A549 (cell line): ENCODE measurements around the gene AFF2. TPM values are rescaled to one million over a fixed set of nuclear protein-coding genes. Genes with fewer than 3 reads are reported as not detected.
A peak's percentile ranks its signal among the peaks of the same experiment; 100 is the strongest.

ENCODE experiments used
- ATAC-seq, 2 experiments: fragments of 200-7000 bp in 1 of 2; fragments of >200 bp in 1 of 2; cut with Nextera tagmentation in 1 of 2; cut with Tn5 transposase in 1 of 2; 3 replicates each; pipeline versions ENCODE4 v1.8.0 to v1.9.1; 2018 to 2020; ENCODE audit warnings: mild to moderate bottlenecking in 1 of 2, moderate library complexity in 1 of 2
- CTCF ChIA-PET: fragments of 300-600 bp; sonication (Branson Sonifier 250); formaldehyde crosslinking; extraction: SDS; loops from one replicate; lab custom pipeline; 2021; ENCODE audit warnings: antibody characterized with exemption, inconsistent platforms; lab: Yijun Ruan, JAX
- POLR2A ChIA-PET: fragments of 350-600 bp; formaldehyde crosslinking; extraction: SDS; loops from one replicate; lab custom pipeline; 2021; ENCODE audit warnings: antibody characterized with exemption, inconsistent platforms; lab: Yijun Ruan, JAX
- DNase-seq, 2 experiments: peaks; one replicate each; pipeline versions ENCODE4 v3.0.0 to v3.0.0-alpha.2; 2011 to 2016; ENCODE audit warnings: low read depth in 1 of 2, low spot score in 1 of 2
- FAIRE-seq: peaks from 2 replicates; lab custom pipeline; 2011; peaks lifted over from hg19 to GRCh38; lab: Jason Lieb, UNC
- H3K27ac ChIP-seq, 2 experiments: fragments of >200 bp; sonication (Bioruptor Twin); formaldehyde crosslinking; 3 replicates each; pipeline ENCODE4 v1.5.1; 2016 to 2017
- H3K4me1 ChIP-seq: fragments of >200 bp; sonication (Bioruptor Twin); formaldehyde crosslinking; 3 replicates; pipeline ENCODE4 v1.6.1; 2016
- H3K4me2 ChIP-seq: fragments of >200 bp; sonication (Bioruptor Twin); formaldehyde crosslinking; 3 replicates; pipeline ENCODE4 v1.6.1; 2016
- H3K4me3 ChIP-seq: fragments of >200 bp; sonication (Bioruptor Twin); formaldehyde crosslinking; 3 replicates; pipeline ENCODE4 v1.5.1; 2016
- H3K9me3 ChIP-seq: fragments of >200 bp; sonication (Bioruptor Twin); formaldehyde crosslinking; 3 replicates; pipeline ENCODE4 v1.6.1; 2016
- CBX8 ChIP-seq: fragments of 200-600 bp; sonication (generic); IDR thresholded peaks from 2 replicates; pipeline ENCODE4 v1.6.1; 2016
- EHF ChIP-seq: fragments of 250-450 bp; sonication (Bioruptor Pico); IDR thresholded peaks from 2 replicates; pipeline ENCODE4 v1.5.0; 2020; ENCODE audit warnings: mild to moderate bottlenecking
- ESRRA ChIP-seq: fragments of 150-350 bp; IDR thresholded peaks from 2 replicates; pipeline ENCODE4 v1.6.1; 2014; ENCODE audit warnings: mild to moderate bottlenecking, low read length, borderline replicate concordance
- FOXS1 ChIP-seq: fragments of 250-450 bp; sonication (Bioruptor Pico); IDR thresholded peaks from 2 replicates; pipeline ENCODE4 v1.5.0; 2020; ENCODE audit warnings: mild to moderate bottlenecking, moderate library complexity
- HDAC2 ChIP-seq: fragments of 200-600 bp; sonication (generic); IDR thresholded peaks from 2 replicates; pipeline ENCODE4 v1.6.1; 2016
- HOXA7 ChIP-seq: fragments of 250-450 bp; sonication (Bioruptor Pico); IDR thresholded peaks from 2 replicates; pipeline ENCODE4 v1.5.0; 2020; ENCODE audit warnings: mild to moderate bottlenecking, moderate library complexity
- JUN ChIP-seq, 2 experiments: fragments of >200 bp; sonication (Bioruptor Twin); formaldehyde crosslinking; IDR thresholded peaks; 2 replicates in 1 of 2; 3 replicates in 1 of 2; pipeline ENCODE4 v1.6.1; 2016 to 2017
- KDM5A ChIP-seq: fragments of 200-600 bp; sonication (generic); IDR thresholded peaks from 2 replicates; pipeline ENCODE4 v1.6.1; 2016; ENCODE audit warnings: antibody characterized with exemption, mild to moderate bottlenecking
- MAFK ChIP-seq: fragments of 450-650 bp; IDR thresholded peaks from 2 replicates; pipeline ENCODE4 v1.6.1; 2014; ENCODE audit not compliant: partially characterized antibody
- NFE2L2 ChIP-seq: fragments of 150-350 bp; conservative IDR thresholded peaks from 2 replicates; pipeline ENCODE4 v1.6.1; 2014; ENCODE audit warnings: low read length
- NPAS2 ChIP-seq: fragments of 250-450 bp; sonication (Bioruptor Pico); IDR thresholded peaks from 2 replicates; pipeline ENCODE4 v1.8.0; 2022; ENCODE audit warnings: mild to moderate bottlenecking, moderate library complexity, borderline replicate concordance
- TFCP2L1 ChIP-seq: fragments of 250-450 bp; sonication (Bioruptor Pico); IDR thresholded peaks from 2 replicates; pipeline ENCODE4 v1.5.0; 2021; ENCODE audit warnings: mild to moderate bottlenecking
- TP53 ChIP-seq: fragments of 250-450 bp; sonication (Bioruptor Pico); IDR thresholded peaks from 2 replicates; pipeline ENCODE4 v1.5.0; 2021; ENCODE audit warnings: mild to moderate bottlenecking, moderate library complexity
- ZFP36 ChIP-seq: fragments of 450-650 bp; IDR thresholded peaks from 2 replicates; pipeline ENCODE4 v1.6.1; 2014; ENCODE audit warnings: borderline replicate concordance; ENCODE audit not compliant: partially characterized antibody
- ZNF302 ChIP-seq: fragments of 250-450 bp; sonication (Bioruptor Pico); IDR thresholded peaks from 2 replicates; pipeline ENCODE4 v1.9.0; 2021; ENCODE audit warnings: inconsistent platforms, mild to moderate bottlenecking, moderate library complexity
- WGBS: methylation state at CpG from one replicate; pipeline ENCODE4 v1.1.6; 2017; ENCODE audit errors: missing lambda C conversion rate; 5-methylcytosine and 5-hydroxymethylcytosine counted together
- polyA plus RNA-seq, 4 experiments: library from polyadenylated mRNA; depleted of rRNA in 3 of 4; stranded (reverse); fragments of >200 nt; fragmentation: RNase III in 1 of 4; extraction: RNeasy Plus Mini Kit Qiagen cat#74134 plus additional on column Dnase treatment in 1 of 4; gene quantifications; 2 replicates in 3 of 4; 3 replicates in 1 of 4; pipeline ENCODE4 v1.2.3, GENCODE V29; 2011 to 2017
- TF ChIP-seq, protein P1 (sequence below): fragments of 150-350 bp; IDR thresholded peaks from 2 replicates; pipeline ENCODE4 v1.6.1; 2014; ENCODE audit warnings: low read depth, mild to moderate bottlenecking, low read length
- TF ChIP-seq, protein P2 (sequence below): IDR thresholded peaks from 2 replicates; pipeline ENCODE4 v1.6.1; 2012
- TF ChIP-seq, protein P3 (sequence below): fragments of 250-450 bp; sonication (Bioruptor Pico); IDR thresholded peaks from 2 replicates; pipeline ENCODE4 v1.5.0; 2021; ENCODE audit warnings: mild to moderate bottlenecking, moderate library complexity, borderline replicate concordance
- TF ChIP-seq, protein P4 (sequence below): fragments of >200 bp; sonication (Bioruptor Twin); formaldehyde crosslinking; IDR thresholded peaks from 2 replicates; pipeline ENCODE4 v1.6.1; 2016
- TF ChIP-seq, protein P5 (sequence below): fragments of >200 bp; sonication (Bioruptor Twin); formaldehyde crosslinking; IDR thresholded peaks from 3 replicates; pipeline ENCODE4 v1.6.1; 2016
- TF ChIP-seq, protein P6 (sequence below): fragments of 200-600 bp; sonication (generic); IDR thresholded peaks from 2 replicates; pipeline ENCODE4 v1.6.1; 2016; ENCODE audit warnings: antibody characterized with exemption, mild to moderate bottlenecking, moderate library complexity

The AFF2 gene
- polyA plus RNA-seq, 2 of the 4 experiments (the other 2 are of a cell fraction) = 0.04 TPM; not detected in 1

DNA sequence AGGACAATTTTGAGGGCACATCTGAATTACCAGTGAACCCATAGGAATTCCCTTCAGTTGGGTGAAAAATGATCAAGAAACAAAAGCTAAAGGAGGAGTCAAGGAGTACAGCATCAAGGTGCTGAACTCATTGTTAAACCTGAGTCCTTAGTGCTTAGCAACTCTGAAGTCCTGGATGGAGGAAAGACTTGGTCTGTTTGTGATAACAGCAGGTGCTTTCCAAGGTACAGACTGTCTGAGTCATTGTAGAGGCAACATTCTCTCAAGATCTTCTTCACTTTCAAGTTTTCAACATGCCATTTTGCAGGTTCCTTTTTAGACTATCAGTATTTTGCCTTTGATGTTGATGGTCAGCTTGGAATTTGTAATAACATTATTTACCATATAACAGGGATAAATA, 293.9 kb downstream of the AFF2 start:
- FAIRE-seq = no peak
- TF ChIP-seq CBX8 (no peak), MAFK (no peak)
- TF ChIP-seq, protein P1, sequence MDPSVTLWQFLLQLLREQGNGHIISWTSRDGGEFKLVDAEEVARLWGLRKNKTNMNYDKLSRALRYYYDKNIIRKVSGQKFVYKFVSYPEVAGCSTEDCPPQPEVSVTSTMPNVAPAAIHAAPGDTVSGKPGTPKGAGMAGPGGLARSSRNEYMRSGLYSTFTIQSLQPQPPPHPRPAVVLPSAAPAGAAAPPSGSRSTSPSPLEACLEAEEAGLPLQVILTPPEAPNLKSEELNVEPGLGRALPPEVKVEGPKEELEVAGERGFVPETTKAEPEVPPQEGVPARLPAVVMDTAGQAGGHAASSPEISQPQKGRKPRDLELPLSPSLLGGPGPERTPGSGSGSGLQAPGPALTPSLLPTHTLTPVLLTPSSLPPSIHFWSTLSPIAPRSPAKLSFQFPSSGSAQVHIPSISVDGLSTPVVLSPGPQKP = no peak
- ChIA-PET CTCF (no interaction called here), POLR2A (no interaction called here)
- Histone ChIP-seq H3K4me3 (no peak overlapping the region), H3K4me2 (no peak overlapping the region), H3K9me3 (no peaks in the 10 kb centered on the region), H3K27ac (no peak overlapping the region), H3K4me1 (no peaks in the 10 kb centered on the region)
- ATAC-seq = no peak
- DNase-seq = no peak

DNA sequence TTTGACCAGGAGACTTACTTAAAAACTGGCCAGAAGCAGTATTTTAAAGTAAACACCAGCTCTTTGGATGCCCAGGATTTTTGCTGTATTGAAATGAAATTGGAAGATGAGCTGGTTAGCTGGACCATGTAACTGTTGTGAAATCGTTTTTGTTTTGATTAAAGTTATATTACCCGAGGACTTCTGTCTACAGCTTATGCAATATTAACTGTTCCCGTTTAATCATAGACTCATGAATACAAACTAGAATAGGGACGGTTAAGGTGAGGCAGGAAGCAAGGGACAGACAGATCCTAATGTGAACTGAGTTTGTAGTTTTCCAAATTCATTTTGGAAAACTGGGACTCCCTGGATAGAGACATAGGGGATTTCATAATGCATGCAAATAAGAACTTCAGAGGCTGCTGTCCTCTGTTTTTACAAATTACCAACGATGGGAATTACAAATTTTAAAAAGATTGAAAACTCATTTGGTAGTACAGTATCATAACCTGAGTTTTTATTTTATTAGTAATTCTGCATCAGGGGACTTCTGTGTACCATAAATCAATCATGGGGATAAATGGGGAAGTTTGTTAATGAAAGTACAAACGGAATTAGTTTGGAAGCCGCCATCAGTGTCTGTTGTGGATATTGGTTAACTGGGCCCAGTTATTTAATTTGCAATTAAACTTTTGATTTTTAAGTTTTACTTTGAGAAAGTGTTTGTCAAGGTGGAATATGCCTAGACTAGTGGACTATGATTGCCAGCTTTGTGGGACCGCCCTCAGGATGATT, 304.4 kb downstream of the AFF2 start:
- Histone ChIP-seq H3K4me2 (no peak overlapping the region), H3K27ac (no peak overlapping the region), H3K9me3 (no peaks in the 10 kb centered on the region), H3K4me3 (no peak overlapping the region)
- ATAC-seq (no peak), FAIRE-seq (peak; percentile 96), DNase-seq (no peak)
- WGBS = 7% methylated on average over 8 of the region's 8 CpGs
- CTCF ChIA-PET = no interaction called here
- POLR2A ChIA-PET = no interaction called here
- TF ChIP-seq TP53 (CRISPR knock-in tag) = no peak
- TF ChIP-seq, all 56 proteins: peak for 0
- no peaks in the 10 kb centered on the region for H3K4me1 ChIP-seq

DNA sequence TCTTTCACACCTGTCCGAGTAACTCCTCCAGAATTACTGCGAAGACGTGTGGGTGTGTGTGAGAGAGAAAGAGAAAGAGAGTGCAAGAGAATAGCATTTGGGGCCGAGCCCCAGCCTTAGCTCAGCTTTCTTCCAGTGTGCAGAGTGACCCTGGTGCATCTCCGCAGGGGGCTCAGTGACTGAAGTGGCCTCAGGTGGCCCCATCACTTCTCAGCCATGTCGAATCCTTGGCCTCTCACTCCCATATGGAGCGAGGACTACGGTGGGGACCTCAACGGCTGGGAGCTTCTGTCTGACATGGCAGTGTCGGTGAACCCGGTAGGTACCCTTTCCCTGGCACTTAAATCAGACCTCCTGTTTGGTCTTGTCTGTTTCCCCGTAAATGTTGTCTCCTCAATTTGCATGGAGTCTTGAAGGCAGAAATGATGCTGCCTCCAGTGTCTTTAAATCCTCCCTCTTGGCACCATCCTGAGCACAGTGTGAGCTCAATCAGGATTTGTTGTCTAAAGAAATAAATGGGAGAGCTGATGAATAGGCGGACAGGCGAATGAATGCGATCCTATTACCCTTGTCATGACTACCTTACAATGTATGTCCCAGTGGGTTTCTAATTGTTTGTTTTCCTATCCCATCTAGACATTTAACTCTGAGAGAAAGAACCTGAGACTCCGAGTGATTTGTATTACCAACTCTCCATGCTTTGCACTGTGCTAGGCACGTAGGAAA, 305.9 kb downstream of the AFF2 start:
- Histone ChIP-seq H3K27ac (no peak overlapping the region), H3K9me3 (no peaks in the 10 kb centered on the region)
- POLR2A ChIA-PET = no interaction called here
- TF ChIP-seq ESRRA (no peak), JUN (IDR thresholded peaks at IDR 0.05) (no peak), ZFP36 (no peak), EHF (CRISPR knock-in tag) (no peak)
- TF ChIP-seq, protein P2, sequence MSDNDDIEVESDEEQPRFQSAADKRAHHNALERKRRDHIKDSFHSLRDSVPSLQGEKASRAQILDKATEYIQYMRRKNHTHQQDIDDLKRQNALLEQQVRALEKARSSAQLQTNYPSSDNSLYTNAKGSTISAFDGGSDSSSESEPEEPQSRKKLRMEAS = no peak
- TF ChIP-seq, all 56 proteins: peak for 0
- ATAC-seq (no peak), DNase-seq (no peak), FAIRE-seq (no peak)
- 27% methylated on average over 17 of the region's 17 CpGs for WGBS
- CTCF ChIA-PET = no interaction called here
- Histone ChIP-seq H3K4me1 (no peaks in the 10 kb centered on the region), H3K4me2 (no peak overlapping the region), H3K4me3 (no peak overlapping the region)

DNA sequence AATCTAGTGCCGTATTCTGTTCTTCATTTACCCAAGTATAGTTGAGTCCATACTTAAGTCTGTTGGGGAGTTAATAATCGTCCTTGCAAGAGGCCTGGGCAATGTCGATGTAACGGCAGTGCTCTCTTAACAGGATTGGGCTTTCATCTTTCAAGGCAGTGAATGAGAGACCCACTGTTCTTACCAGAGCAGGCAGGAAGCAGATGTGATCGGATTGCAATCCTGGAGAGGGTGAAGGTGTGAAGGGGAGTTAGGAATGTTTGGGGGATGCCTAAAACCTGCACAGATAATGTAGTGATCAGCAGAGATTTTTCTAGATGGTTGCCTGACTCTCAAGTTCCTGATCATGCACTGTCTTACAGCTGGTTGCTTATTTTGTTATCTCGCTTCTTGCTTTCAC, 308.4 kb downstream of the AFF2 start:
- ATAC-seq (no peak), DNase-seq (no peak), FAIRE-seq (no peak)
- H3K4me2 ChIP-seq = no peak overlapping the region
- no peaks in the 10 kb centered on the region for H3K9me3 ChIP-seq
- no peak overlapping the region for H3K27ac ChIP-seq
- H3K4me1 ChIP-seq = no peaks in the 10 kb centered on the region
- TF ChIP-seq, protein P3, sequence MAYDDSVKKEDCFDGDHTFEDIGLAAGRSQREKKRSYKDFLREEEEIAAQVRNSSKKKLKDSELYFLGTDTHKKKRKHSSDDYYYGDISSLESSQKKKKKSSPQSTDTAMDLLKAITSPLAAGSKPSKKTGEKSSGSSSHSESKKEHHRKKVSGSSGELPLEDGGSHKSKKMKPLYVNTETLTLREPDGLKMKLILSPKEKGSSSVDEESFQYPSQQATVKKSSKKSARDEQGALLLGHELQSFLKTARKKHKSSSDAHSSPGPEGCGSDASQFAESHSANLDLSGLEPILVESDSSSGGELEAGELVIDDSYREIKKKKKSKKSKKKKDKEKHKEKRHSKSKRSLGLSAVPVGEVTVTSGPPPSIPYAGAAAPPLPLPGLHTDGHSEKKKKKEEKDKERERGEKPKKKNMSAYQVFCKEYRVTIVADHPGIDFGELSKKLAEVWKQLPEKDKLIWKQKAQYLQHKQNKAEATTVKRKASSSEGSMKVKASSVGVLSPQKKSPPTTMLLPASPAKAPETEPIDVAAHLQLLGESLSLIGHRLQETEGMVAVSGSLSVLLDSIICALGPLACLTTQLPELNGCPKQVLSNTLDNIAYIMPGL (CRISPR knock-in tag) = no peak
- no peak for TF ChIP-seq HDAC2
- TF ChIP-seq NFE2L2 = no peak
- TF ChIP-seq TFCP2L1 = no peak
- TF ChIP-seq HOXA7 (CRISPR knock-in tag) = no peak
- no peak for TF ChIP-seq ZNF302 (CRISPR knock-in tag)
- no peak for TF ChIP-seq KDM5A
- TF ChIP-seq, protein P4, sequence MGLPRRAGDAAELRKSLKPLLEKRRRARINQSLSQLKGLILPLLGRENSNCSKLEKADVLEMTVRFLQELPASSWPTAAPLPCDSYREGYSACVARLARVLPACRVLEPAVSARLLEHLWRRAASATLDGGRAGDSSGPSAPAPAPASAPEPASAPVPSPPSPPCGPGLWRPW = no peak
- TF ChIP-seq, protein P5, sequence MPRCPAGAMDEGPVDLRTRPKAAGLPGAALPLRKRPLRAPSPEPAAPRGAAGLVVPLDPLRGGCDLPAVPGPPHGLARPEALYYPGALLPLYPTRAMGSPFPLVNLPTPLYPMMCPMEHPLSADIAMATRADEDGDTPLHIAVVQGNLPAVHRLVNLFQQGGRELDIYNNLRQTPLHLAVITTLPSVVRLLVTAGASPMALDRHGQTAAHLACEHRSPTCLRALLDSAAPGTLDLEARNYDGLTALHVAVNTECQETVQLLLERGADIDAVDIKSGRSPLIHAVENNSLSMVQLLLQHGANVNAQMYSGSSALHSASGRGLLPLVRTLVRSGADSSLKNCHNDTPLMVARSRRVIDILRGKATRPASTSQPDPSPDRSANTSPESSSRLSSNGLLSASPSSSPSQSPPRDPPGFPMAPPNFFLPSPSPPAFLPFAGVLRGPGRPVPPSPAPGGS = no peak
- TF ChIP-seq ESRRA = no peak
- TF ChIP-seq FOXS1 = no peak
- TF ChIP-seq, protein P6, sequence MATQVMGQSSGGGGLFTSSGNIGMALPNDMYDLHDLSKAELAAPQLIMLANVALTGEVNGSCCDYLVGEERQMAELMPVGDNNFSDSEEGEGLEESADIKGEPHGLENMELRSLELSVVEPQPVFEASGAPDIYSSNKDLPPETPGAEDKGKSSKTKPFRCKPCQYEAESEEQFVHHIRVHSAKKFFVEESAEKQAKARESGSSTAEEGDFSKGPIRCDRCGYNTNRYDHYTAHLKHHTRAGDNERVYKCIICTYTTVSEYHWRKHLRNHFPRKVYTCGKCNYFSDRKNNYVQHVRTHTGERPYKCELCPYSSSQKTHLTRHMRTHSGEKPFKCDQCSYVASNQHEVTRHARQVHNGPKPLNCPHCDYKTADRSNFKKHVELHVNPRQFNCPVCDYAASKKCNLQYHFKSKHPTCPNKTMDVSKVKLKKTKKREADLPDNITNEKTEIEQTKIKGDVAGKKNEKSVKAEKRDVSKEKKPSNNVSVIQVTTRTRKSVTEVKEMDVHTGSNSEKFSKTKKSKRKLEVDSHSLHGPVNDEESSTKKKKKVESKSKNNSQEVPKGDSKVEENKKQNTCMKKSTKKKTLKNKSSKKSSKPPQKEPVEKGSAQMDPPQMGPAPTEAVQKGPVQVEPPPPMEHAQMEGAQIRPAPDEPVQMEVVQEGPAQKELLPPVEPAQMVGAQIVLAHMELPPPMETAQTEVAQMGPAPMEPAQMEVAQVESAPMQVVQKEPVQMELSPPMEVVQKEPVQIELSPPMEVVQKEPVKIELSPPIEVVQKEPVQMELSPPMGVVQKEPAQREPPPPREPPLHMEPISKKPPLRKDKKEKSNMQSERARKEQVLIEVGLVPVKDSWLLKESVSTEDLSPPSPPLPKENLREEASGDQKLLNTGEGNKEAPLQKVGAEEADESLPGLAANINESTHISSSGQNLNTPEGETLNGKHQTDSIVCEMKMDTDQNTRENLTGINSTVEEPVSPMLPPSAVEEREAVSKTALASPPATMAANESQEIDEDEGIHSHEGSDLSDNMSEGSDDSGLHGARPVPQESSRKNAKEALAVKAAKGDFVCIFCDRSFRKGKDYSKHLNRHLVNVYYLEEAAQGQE = no peak
- no peak for TF ChIP-seq NPAS2 (CRISPR knock-in tag)
- 0% methylated on average over 4 of the region's 6 CpGs for WGBS
- CTCF ChIA-PET = no interaction called here
- H3K4me3 ChIP-seq = no peak overlapping the region
- POLR2A ChIA-PET = no interaction called here
